Raji (cell line): ENCODE measurements around the gene HELLS.

Experiments
- POLR2A ChIP-seq: IDR thresholded peaks from 2 replicates; pipeline ENCODE4 v1.6.1; 2011; ENCODE audit warnings: low read depth, low read length, control low read depth; ENCODE audit not compliant: insufficient read depth

HELLS gene

GRCh38 chr10:94545391-94546048 lies at the start of gene HELLS:
HELLS (plus strand) TSS chr10:94545788; CDS start chr10:94545922, 134 bp downstream.
- TF ChIP-seq POLR2A, result peak; percentile 81

- TF ChIP-seq POLR2A, result no peak
Measured at GRCh38 chr10:94496010-94496409, 49.6 kb upstream of the HELLS start.

DNA sequence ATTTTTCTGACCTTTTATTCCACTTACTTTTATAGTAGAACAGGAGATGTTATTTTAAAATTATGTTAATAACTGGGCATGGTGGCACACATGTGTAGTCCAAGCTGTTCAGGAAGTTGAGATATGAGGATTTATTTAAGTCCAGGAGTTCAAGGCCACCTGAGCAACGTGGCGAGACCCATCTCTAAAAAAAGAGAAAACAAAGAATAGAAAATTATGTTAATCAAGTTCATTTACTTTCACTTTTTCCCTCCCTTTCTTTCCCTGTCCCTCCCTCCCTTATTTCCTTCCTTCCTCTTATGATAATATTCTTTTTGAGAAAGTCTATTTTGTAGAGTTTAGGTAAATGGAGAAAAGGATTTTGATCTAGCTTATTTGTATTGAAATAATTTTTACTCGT lies 48.9 kb upstream of the HELLS start:
- TF ChIP-seq POLR2A, result no peak

GRCh38 chr10:94500063-94500462 lies 45.5 kb upstream of the HELLS start:
- no peak for TF ChIP-seq POLR2A

DNA sequence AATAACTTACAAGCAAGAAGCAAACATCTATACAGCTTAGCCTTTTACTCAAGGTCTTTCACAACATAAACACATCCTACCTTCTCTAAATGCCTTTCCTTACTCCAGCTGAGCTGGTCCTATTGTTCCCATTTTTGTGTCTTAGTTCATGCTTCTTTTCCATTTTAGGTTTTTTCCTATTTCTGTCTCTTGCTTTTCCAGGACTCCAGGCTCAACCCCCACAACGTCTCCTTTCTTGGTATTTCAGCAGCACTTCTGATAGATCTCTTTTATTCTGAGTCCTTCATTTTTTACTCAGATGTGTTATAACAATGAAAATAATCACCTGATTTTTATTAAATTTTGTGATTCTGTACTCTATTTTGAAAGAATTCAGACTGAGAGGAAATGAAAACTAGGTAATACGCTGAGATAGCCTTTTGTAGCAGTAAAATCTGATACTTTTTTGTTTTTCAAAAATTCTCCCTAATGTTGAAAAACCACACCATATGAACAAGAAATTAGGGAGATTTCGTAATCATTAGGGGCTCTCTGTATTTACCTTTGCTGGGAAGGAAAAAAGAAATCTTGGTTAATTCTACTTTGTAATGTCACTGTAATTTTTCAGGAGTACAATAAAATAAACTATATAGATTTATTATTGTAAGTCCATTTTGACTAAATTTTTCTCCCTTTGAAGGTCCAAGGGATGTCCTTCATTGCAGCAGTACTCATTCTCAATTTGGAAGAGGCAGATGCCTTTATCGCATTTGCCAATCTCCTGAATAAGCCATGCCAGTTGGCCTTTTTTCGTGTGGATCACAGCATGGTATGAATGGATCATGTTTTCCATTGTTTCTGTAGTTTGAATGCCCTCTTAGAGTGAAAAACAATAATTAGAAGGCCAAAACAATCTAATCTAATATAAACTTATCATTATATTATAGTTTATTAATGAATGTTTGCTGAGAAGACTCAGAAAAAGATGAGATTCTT lies 24.0 kb upstream of the HELLS start:
- no peak for TF ChIP-seq POLR2A

- TF ChIP-seq POLR2A, result no peak
Measured at GRCh38 chr10:94524146-94524545, 21.4 kb upstream of the HELLS start.

DNA sequence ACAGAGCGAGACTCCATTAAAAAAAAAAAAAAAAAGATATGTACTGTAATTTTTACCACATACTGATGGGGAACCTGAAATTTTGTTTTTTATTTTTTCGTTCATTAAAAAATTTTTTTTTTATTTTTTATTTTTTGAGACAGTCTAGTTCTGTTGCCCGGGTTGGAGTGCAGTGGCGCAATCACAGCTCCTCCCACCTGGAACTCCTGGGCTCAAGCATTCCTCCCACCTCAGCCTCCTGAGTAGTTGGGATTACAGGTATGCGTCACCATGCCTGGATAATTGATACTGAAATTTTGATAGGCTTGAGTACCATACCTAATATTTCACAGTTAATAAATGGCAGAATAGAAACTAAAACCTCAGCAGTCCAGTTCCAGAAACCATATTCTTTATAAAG lies 20.9 kb upstream of the HELLS start:
- no peak for TF ChIP-seq POLR2A

DNA sequence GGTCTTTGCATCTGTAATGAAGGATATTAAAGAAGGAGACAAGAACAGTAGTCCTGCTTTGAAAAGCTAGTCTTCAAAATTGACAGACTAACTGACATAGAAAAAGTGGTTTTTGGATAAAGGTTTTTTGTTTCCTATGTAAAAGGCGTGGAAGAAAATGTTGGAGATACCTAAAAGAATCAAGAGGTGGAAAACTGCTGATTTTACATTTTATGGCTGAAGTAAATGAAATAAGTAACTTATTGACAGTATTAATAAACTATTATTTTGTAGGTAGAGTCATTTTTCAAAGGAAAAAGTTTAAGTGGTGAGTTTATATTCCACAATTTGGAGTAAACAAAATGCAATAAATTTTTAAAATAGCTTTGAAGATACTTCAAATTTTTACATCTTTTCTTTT lies 12.6 kb upstream of the HELLS start:
- TF ChIP-seq POLR2A, result no peak

- TF ChIP-seq POLR2A, result no peak
Measured at GRCh38 chr10:94546049-94546900, 687 bp downstream of the HELLS start.

- TF ChIP-seq POLR2A, result no peak
Measured at GRCh38 chr10:94546901-94547185, 1.3 kb downstream of the HELLS start.

DNA sequence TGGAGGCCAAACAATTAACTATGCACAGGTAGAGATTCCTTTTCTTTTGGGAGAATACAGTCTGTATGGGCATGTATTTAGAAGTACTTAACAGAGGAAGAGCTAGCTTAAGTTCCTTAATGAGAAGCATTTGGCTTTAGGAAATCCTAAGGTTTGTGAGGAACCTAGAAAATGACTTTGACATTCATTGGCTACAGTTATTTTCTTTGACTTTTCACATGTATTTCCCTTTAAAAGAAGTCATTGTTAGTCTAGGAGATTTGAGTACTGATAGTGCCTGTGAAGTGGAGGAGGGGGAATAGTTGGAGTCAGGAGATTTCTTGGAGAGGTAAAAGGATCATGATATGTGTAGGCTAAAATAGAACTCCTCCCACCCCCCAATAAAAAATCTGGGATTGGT lies 3.6 kb downstream of the HELLS start:
- no peak for TF ChIP-seq POLR2A

GRCh38 chr10:94571081-94571480 lies 25.5 kb downstream of the HELLS start:
- TF ChIP-seq POLR2A, result no peak

GRCh38 chr10:94571528-94571927 lies 25.9 kb downstream of the HELLS start:
- TF ChIP-seq POLR2A, result no peak

GRCh38 chr10:94578790-94579189 lies 33.2 kb downstream of the HELLS start:
- TF ChIP-seq POLR2A, result no peak

- no peak for TF ChIP-seq POLR2A
Measured at GRCh38 chr10:94583124-94583523, 37.5 kb downstream of the HELLS start.
